ENCODE data around the gene MICU1.
"Not testable (repeated sequence)": the region's sequence is repeated elsewhere in the genome, so short reads cannot be mapped to it uniquely, and the experiment has no call there.

Gene MICU1

DNA sequence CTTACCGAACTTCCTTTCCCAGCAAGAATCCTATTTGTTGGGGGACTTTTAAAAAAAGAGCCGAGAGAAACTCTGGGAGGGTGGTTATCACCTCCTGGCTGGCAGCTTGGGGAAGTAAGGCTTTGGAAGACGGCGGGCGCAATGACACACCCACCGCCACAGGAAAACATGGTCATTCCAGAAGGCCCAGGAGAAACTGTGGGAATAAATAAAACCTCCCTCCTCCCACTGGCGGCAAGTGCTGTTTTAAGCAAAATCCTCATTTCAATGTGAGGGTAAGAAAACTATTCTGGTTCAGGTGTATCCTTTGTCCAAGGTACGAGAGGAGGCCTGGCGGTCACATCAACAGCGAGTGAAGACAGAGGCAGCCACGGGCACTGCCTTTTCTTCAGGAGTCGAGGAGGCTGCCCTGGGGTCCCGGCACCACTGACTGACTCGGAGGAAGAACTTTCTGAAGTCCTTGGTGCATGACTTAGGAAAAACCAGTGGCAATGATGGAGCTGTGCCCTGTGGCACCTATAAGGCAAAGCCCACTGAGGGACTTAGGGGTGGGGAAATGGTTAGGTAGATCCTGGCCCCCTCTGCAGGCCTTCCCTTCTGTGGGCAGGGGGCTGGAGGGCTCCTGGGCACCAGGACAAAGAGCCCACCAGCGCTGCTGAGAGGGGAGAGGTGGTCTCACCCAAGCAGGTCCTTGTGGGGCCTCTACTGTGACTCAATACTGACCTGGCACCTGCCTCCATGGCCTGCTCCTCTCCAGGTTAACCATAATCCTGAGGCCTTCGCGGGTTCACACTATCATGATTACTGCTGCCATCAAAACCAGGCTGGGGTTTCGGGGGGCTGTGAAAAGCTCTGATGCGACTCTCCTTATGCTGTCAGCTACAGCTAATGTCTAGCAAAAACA is 292.5 kb downstream of the MICU1 start:
- in situ Hi-C loops (cut with HindIII; ENCODE audit: low sequenced_read_pairs), result no loop called here

DNA sequence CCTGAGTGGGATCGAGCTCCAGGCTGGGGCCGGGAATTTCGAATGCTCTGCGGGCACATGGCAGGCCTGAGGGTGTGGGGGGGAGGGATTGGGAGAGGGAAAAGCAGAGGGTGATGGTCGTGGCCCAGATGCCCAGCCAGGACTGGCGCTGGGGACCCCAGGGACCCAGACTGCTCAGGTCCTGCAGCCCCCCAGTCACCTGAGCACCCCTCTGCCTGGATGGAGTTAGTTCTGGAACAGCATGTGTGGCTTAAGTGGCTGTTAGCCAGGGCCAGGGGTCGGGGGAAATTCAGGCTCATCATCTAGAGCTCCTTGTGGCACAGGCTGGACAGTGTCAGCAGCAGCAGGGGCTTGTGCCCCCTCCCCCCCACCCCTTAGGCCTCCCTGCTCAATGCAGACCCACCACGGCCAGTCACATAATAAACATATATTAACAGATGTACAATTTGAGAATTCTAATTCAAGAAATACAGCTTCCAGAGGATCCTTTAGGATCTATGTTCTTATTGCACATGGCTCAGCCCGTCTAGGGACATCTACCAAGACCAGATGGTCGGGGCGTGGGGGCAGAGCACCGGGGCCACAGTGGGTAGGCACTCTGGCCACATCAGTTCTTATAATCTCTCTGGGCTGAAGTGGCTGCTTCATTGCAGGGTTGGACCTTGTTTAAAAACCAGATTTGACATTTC is 293.3 kb downstream of the MICU1 start:
- in situ Hi-C loops (cut with HindIII; ENCODE audit: low sequenced_read_pairs), result no loop called here

DNA sequence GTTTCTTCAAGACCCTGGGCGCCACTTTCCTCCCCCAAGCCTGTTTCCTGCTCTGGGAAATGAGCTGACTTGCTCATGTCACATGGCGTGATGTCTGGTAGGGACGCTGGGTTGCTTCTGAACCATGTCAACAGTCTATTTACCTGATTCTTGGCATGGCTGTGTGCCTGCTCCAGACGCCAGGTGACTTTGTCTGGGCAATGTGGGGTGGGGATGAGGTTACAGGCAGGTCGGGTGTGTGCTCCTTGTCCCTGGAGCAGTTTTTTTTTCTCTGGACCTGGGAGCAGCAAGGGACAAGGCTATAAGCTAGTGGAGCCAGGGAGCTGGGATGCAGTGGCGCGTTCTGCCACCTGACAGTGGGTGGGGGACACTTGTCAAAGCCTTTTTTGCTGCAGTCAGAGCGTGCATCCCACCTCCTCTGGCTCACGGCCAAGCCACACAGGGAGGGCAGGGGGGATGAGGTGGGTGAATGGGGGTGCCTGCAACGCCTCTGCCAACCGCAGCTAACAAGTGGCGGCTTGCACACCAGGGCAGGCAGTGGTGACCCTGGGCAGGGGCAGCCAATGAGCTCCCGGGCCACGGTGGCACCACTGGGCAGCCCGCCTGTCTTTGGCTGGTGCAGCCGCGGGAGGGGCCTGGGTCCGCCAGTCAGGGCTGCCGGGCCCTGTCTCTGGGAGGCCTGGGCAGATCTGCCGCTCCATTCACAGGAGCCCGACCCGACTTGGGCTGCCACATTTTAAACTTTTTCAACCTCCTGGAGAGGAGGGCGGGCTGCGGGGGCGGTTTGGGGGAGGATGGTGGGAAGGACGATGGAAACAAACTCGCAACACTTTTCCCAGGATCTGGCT is 294.1 kb downstream of the MICU1 start:
- in situ Hi-C loops (cut with HindIII; ENCODE audit: low sequenced_read_pairs), result no loop called here

DNA sequence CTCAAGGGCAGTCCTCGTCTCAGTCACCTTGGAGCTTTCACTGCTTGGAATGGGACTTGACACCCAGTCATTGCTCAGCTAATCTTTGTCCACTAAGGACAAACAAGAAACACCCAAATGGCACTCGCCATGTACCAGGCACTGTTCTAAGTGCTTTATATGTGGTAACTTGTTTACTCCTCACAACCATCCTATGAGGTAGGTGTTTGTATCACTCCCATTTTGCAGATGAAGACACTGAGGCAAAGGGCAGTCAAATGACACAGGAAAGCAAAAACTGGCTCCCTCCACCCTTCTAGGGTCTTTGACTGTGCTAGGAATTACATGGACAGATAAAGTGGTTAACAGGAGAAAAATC is 295.8 kb downstream of the MICU1 start:
- in situ Hi-C loops (cut with HindIII; ENCODE audit: low sequenced_read_pairs), result no loop called here

DNA sequence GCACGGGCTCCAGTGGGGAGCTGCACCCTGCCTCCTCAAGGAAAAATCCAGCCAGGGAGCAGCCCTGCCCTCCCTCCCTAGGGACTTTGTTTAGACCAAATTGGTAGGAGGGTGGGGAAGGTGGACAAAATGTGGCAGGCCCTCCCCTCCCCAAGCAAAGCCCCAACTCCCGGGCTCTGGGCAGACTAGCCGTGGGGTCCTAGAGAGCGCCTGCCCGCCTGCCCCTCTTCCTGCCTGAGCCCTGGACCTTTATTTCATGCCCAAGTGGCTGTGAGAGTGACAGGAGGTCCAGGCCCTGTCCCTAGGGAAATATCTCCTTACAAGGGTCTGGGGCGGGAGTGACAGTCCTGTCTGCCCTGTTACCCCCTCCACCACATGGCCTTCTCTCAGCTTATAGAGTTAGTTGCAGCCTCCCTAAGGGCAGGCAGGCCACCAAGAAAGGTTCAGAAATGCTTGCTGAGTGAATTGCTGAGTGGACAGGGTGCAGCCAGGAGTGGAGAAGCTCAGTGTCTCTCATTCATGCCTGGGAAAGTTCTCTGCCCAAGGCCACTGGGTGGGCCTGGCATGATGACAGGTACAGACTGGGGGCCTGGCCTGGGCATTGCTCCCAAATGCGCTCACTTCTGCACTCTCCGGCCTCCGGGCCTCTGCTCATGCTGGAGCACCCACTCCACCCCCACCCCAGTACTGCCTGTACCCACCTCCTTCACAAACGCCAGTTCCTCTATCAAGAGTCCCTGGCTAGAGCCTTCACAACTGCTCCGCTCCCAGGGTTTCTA is 296.4 kb downstream of the MICU1 start:
- in situ Hi-C loops (cut with HindIII; ENCODE audit: low sequenced_read_pairs), result no loop called here

DNA sequence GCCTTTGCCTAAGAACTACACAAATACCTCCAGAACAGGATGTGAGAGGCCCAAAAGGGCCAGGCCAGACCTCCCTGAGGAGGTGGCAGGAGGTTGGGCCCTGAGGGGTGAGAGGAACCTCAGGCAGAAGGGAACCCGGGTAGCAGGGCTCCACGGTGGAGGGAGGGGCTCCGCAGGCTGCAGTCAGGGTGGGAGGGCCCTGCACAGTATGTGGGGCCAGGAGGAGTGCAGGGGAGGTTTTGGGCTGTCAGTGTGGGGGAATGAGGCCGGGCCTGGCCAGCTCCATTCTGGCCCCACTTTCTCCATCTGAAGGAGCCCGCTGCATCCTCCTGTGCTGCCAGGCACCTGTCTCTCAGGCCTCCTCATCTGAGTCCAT is 297.1 kb downstream of the MICU1 start:
- in situ Hi-C loops (cut with HindIII; ENCODE audit: low sequenced_read_pairs), result no loop called here

DNA sequence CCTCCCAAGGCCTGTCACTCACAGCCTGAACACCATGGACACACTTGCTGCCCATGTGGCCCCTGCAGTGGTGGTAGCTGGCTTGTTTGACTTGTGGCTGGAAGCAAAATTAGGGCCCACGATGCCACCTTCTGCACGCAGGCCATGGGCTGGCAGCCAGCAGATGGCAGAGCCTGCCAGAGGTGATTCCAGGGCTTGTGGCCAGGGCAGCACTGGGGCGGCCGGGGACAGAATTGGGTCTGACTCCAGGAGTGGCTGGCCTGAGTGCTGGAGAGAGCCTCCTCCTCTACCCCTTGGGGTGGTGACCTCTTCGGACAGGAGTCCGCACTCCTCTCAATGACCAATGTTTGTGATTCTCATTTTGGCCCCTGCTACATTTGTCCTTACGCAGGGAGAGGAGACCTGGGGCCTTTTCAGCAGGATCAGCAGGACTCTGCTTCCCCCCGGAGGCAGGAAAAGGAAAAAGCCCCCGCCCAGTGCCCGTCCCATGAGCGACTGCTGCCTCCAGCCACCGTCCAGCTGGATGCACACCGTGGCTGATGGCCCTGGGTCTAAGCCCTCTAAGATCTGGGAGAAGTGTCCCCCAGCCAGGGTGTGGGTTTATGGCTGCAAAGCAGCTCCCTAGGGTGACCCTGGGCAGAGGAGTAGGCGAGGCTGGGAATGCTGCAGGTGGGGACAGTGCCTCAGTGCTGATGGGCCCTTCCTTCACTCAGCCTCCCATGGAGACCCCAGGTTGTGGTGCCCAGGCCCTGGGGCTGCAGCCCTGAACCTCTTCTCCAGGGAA is 297.6 kb downstream of the MICU1 start:
- in situ Hi-C loops (cut with HindIII; ENCODE audit: low sequenced_read_pairs), result no loop called here

DNA sequence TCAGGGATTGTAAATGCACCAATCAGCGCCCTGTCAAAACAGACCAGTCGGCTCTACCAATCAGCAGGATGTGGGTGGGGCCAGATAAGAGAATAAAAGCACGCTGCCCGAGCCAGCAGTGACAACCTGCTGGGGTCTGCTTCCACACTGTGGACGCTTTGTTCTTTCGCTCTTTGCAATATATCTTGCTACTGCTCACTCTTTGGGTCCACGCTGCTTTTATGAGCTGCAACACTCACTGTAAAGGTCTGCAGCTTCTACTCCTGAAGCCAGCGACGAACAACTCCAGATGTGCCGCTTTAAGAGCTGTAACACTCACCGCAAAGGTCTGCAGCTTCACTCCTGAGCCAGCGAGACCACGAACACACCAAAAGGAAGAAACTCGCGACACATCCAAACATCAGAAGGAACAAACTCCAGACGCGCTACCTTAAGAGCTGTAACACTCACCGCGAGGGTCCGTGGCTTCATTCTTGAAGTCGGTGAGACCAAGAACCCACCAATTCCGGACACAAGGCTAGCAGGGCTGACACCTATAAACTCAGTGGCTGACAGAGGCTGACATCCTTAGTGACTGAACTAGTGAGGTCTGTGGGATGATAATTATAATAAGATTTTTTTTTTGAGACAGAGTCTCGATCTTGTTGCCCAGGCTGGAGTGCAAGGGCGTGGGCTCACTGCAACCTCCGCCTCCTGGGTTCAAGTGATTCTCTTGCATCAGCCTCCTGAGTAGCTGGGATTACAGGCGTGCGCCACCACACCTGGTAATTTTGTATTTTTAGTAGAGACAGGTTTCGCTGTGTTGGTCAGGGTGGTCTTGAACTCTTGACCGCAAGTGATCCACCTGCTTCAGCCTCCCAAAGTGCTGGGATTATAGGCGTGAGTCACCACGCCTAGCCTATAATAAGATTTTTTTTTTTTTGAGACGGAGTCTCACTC is 298.9 kb downstream of the MICU1 start:
- in situ Hi-C loops (cut with HindIII; ENCODE audit: low sequenced_read_pairs), result not testable (repeated sequence)

DNA sequence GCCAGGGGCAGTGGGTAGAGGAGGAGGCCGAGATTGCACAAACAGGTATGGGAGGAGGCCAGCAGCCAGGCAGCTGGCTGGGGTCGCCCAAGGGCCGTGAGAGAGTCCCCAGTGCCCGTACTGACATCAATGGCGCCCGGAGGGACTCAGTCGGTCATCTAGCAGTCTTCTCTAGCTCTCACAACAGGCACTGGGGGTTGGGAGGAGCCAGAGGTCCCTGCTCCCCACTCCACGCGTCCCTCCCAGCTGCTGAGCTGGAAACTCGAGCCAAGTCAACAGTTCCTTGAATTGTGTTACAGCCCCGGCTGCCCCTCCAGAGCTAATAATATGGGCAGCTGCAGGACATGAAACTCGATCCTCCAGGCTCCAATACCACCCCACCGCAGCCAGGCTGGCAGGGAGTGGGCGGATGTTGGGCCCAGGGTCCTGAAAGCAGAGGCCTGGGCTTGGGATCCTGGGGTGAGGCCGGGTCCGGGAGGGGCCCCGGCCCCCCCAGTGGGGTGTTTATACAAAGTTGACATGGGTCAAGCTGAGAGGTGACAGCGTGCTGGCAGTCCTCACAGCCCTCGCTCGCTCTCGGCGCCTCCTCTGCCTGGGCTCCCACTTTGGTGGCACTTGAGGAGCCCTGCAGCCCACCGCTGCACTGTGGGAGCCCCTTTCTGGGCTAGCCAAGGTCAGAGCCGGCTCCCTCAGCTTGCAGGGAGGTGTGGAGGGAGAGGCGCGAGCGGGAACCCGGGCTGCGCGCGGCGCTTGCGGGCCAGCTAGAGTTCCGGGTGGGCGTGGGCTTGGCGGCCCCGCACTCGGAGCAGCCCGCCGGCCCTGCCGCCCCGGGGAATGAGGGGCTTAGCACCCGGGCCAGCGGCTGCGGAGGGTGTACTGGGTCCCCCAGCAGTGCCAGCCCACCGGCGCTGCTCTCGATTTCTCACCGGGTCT is 300.4 kb downstream of the MICU1 start:
- in situ Hi-C loops (cut with HindIII; ENCODE audit: low sequenced_read_pairs), result not testable (repeated sequence)

DNA sequence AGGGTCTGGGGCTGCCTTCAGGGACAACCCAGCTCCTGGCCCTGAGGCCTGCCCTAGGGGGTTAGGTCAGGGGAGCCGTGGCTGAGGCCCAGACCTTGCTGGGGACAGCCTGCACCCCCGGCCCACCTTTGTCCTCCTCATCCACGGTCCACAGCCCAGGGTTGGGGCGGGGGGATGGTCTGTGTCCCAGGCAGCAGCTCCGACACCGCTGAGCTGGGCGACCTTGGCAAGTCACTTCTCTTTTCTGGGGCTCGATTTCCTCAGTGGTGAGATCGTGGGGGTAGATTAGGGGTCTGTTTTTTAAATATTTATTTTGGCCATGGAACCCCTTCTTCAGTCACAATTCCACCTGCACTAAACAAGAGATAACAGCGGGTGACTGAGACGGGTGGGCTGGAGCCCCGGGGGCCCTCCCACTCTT is 302.1 kb downstream of the MICU1 start:
- in situ Hi-C loops (cut with HindIII; ENCODE audit: low sequenced_read_pairs), result loop anchor here (5.0 kb wide), 1 partner anchor 46 kb away; no protein-coding TSS in a partner anchor

DNA sequence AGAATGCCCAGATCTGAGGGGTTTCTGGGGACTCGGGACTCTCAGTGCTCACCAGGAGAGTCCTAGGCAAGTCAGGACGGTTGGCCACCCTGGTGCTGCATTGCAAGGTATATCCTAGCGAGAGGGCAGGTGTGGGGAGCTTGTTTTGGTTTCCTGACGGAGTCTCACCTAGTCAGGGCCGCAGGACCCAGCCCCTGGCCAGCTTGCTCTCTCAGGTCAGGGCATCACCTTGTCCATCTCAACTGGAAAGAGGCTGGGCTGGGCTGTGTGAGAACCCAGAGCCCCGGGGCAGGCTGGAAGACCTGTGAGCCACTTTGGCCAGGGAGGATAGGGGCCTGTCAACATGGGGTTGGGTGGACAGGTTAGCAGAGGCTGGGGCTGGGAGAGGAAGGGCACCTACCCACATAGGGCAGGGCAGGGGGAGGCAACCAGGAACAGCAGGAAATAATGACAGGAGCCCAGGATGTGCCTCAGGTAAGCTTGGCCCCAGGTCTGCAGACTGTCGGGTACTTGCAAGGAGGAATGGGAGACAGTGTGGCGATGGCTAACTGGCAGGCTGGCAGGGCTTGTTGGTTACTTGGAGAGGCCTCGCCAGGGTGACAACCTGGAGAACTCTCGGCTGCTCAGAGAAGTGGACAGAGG is 302.6 kb downstream of the MICU1 start:
- in situ Hi-C loops (cut with HindIII; ENCODE audit: low sequenced_read_pairs), result loop anchor here (5.0 kb wide), 1 partner anchor 46 kb away; no protein-coding TSS in a partner anchor

DNA sequence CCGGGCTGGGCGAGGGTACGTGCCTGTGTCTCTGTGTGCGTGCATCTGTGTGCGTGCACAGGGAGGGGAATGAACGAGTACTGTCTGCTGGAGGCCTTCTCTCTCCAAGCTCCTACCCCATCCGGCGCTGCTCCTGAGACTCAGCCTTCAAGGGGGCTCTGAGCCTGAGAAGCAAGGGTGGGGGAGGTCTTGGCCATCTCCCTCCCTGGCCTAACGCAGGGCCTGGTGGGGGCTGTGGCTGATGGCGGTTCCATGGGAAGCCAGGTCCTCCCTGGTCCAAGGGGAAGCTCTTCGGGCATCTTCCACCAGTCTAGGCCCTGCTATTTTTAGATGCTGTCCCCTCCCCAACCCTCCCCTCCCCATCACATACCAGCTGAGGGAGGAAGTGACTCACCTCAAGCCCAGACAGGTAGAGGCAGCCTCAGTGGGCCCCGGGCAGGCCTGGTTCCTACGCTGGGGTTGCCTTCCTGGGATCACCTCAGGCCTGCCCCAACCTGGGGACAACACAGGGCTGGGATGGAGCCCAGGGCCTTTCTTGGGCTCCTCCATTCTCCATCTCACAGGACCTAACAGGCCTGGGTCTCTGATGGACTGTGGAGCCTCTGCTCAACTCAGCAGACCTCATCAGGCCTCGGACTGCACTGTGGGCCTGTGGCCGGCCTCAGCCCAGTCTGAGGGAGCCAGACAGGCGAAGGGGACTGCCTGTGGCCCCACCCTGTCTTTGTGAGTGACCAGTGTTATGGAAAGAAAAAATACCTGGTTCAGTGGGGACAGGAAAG is 303.4 kb downstream of the MICU1 start:
- in situ Hi-C loops (cut with HindIII; ENCODE audit: low sequenced_read_pairs), result loop anchor here (5.0 kb wide), 1 partner anchor 45 kb away; no protein-coding TSS in a partner anchor

DNA sequence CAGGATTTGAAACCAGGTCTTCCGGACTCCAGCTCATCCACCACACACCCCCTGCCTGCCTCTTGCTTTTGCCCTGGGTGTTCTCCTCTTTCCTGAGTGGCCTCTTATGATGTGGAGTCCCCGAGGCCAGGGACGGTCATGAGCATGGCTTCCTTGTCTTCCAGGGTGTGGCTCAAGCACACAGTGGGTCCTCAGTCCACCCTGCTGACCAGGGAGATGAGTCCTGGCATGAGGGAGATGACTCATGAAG is 303.9 kb downstream of the MICU1 start:
- in situ Hi-C loops (cut with HindIII; ENCODE audit: low sequenced_read_pairs), result loop anchor here (5.0 kb wide), 1 partner anchor 45 kb away; no protein-coding TSS in a partner anchor

DNA sequence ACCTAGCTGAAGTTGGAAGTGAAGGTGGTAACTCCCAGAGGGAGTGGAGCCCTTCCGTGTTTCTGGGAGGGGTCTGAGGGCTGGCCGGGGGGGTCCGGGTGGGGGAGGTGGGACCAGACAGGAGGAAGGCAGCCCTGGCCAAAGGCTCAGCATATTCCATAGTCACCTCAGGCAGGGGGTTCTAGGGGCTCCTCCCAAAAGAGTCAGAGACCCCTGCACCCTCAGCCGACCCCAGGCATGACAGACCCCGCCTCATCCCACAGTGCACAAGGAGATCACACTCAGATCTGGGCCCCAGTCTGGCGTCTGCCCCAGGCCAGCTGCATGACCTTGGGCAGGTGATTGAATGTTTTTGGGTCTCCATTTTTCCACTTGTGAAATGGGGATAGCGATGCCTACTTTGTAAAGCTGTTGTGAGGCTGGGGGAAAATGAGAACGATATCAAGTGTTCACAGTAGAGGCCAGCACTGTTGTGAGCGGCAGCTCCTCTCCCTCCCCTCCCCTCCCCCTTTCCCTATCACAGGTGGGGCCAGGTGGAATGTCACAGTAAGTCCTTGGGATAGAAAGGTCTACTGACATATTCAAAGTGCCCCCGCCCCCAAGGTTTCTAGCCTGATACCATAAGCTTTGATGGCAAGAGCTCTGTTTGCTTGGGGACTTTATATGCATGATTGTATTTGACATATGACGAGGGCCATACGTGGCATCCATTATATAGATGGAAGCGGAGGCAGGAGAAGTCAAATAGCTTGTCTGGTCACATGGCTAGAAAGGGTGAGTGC is 304.4 kb downstream of the MICU1 start:
- in situ Hi-C loops (cut with HindIII; ENCODE audit: low sequenced_read_pairs), result loop anchor here (5.0 kb wide), 1 partner anchor 44 kb away; no protein-coding TSS in a partner anchor

DNA sequence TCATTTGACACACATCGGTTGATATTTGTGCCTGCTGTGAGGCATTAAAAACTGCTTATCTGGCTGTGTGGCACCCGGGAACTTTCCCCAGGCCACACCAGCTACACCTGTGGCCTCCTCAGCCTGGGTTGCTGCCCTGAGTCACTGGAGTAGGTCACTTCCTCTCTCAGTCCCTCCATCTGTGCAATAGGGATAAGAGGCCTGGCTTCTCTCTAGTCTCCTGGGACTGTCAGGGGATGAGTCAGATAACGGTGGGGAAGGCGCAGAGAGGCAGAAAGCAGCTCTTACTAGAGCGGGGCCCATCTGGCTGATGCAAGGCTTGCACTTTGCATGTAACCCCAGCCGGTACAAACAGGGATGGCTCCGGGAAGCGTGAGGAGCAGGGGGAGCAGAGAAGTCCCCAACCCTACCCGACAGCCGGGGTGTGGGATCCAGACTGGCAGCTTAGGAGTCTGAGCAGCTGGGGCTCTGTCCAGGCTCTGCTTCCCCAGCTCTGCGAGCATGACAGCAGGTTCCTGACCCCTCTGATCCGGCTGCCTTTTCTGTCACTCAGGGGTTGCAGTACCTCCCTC is 305.1 kb downstream of the MICU1 start:
- in situ Hi-C loops (cut with HindIII; ENCODE audit: low sequenced_read_pairs), result loop anchor here (5.0 kb wide), 1 partner anchor 43 kb away; no protein-coding TSS in a partner anchor
